GM18520 (cell line): ENCODE results near the gene FSTL4.

Source experiments
- ATAC-seq: cut with Tn5 transposase; IDR thresholded peaks from one replicate; pipeline ENCODE4 v1.9.1; 2021; ENCODE audit not compliant: unreplicated experiment

Gene FSTL4

GRCh38 chr5:133252133-133252480 lies 360.2 kb downstream of the FSTL4 start:
- no peak for ATAC-seq

GRCh38 chr5:133251296-133252132 lies 360.8 kb downstream of the FSTL4 start:
- no peak for ATAC-seq

GRCh38 chr5:133250527-133250926 lies 361.8 kb downstream of the FSTL4 start:
- no peak for ATAC-seq

GRCh38 chr5:133249593-133249992 lies 362.7 kb downstream of the FSTL4 start:
- ATAC-seq = no peak

GRCh38 chr5:133247881-133248624 lies 364.3 kb downstream of the FSTL4 start:
- ATAC-seq = no peak

- ATAC-seq = no peak
Observed at GRCh38 chr5:133247151-133247709, 365.1 kb downstream of the FSTL4 start.

GRCh38 chr5:133246376-133247150 lies 365.8 kb downstream of the FSTL4 start:
- ATAC-seq = no peak

- no peak for ATAC-seq
Observed at GRCh38 chr5:133246053-133246370, 366.3 kb downstream of the FSTL4 start.

- no peak for ATAC-seq
Observed at GRCh38 chr5:133245191-133246052, 366.9 kb downstream of the FSTL4 start.

- ATAC-seq = no peak
Observed at GRCh38 chr5:133244242-133244641, 368.1 kb downstream of the FSTL4 start.

GRCh38 chr5:133243196-133243595 lies 369.1 kb downstream of the FSTL4 start:
- ATAC-seq = no peak

- no peak for ATAC-seq
Observed at GRCh38 chr5:133242221-133242835, 370.0 kb downstream of the FSTL4 start.

- no peak for ATAC-seq
Observed at GRCh38 chr5:133241179-133242092, 370.9 kb downstream of the FSTL4 start.

GRCh38 chr5:133240425-133241091 lies 371.8 kb downstream of the FSTL4 start:
- ATAC-seq = peak; percentile 71

- ATAC-seq = no peak
Observed at GRCh38 chr5:133238426-133239205, 373.7 kb downstream of the FSTL4 start.

GRCh38 chr5:133236976-133237375 lies 375.4 kb downstream of the FSTL4 start:
- ATAC-seq = no peak

- ATAC-seq = no peak
Observed at GRCh38 chr5:133236541-133236951, 375.8 kb downstream of the FSTL4 start.
